ENCODE data around the gene TTBK2. TPM values are rescaled to one million over a fixed set of nuclear protein-coding genes. Genes with fewer than 3 reads are reported as not detected.
"Not testable (repeated sequence)": the region's sequence is repeated elsewhere in the genome, so short reads cannot be mapped to it uniquely, and the experiment has no call there.

Gene TTBK2
- total RNA-seq, 1 experiment from 2014 or later: 10.6 TPM

DNA sequence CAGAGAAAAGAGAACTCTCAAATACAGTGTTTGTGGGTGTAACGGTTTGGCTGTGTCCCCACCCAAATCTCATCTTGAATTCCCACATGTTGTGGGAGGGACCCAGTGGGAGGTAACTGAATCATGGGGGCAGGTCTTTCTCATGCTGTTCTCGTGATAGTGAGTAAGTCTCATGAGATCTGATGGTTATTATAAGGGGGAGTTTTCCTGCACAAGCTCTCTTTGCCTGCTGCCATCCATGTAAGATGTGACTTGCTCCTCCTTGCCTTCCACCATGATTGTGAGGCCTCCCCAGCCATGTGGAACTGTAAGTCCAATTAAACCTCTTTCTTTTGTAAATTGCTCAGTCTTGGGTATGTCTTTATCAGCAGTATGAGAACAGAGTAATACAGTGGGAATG, 158.8 kb downstream of the TTBK2 start:
- ATAC-seq; POLR2A ChIA-PET; H3K27me3 ChIP-seq (ENCODE audit: insufficient read depth, low read length); intact Hi-C loops (cut with micrococcal nuclease); BruUV-seq (replicated peaks); H3K27ac ChIP-seq (ENCODE audit: low read depth, low read length); H3K4me2 ChIP-seq (ENCODE audit: low read length); RAD21 ChIA-PET (ENCODE audit: low non-redundant PET in 1 of 2, low total read pairs in 2 of 2, uncharacterized antibody in 2 of 2, unreplicated experiment in 2 of 2); H2AFZ ChIP-seq (ENCODE audit: low read depth, low read length, poor library complexity, severe bottlenecking); H3K4me3 ChIP-seq (replicated peaks in 1 of 2; ENCODE audit: low read depth in 1 of 2, low read length in 2 of 2); H3K79me2 ChIP-seq (ENCODE audit: insufficient read depth, low read length); DNase-seq (ENCODE audit: low read depth, low spot score); H3K36me3 ChIP-seq (ENCODE audit: control insufficient read depth in 1 of 2, insufficient read depth in 2 of 2, low read length in 2 of 2); H3K9me2 ChIP-seq (ENCODE audit: insufficient read depth); CTCF ChIA-PET; H4K20me1 ChIP-seq (ENCODE audit: insufficient read depth); H3K4me1 ChIP-seq (ENCODE audit: control insufficient read depth in 1 of 2, insufficient read depth in 2 of 2, low read length in 2 of 2); H3K9ac ChIP-seq (ENCODE audit: low read length): not testable (repeated sequence)
- H3K9me3 ChIP-seq (ENCODE audit: control insufficient read depth in 1 of 2, insufficient read depth in 1 of 2, low read depth in 1 of 2, low read length in 2 of 2): peaks cover 6 to 10% of the 10 kb centered on the region in 2 experiments; a peak in 2 of 4 replicates

DNA sequence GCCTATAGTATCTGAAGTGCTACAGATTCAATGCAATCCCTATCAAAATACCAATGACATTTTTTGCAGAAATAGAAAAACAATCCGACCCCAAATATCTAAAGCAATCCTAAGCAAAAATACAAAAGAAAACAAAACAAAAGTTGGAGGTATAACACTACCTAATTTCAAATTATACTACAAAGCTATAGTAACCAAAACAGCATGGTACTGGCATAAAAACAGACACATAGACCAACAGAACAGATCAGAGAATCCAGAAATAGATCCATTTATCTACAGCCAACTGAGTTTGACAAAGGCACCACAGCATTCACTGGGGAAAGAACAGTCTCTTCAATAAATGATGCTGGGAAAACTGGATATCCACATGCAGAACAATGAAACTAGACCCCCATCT, 159.8 kb downstream of the TTBK2 start:
- ATAC-seq (no peak), DNase-seq (ENCODE audit: low read depth, low spot score) (no peak)
- Histone ChIP-seq H3K27me3 (ENCODE audit: insufficient read depth, low read length) (no peaks in the 10 kb centered on the region), H3K27ac (ENCODE audit: low read depth, low read length) (no peak overlapping the region), H3K79me2 (ENCODE audit: insufficient read depth, low read length) (no peaks in the 10 kb centered on the region), H3K9me2 (ENCODE audit: insufficient read depth) (no peaks in the 10 kb centered on the region), H2AFZ (ENCODE audit: low read depth, low read length, poor library complexity, severe bottlenecking) (no peak overlapping the region), H3K4me1 (ENCODE audit: control insufficient read depth in 1 of 2, insufficient read depth in 2 of 2, low read length in 2 of 2) (no peaks in the 10 kb centered on the region), H3K4me3 (replicated peaks in 1 of 2; ENCODE audit: low read depth in 1 of 2, low read length in 2 of 2) (no peak overlapping the region), H3K36me3 (ENCODE audit: control insufficient read depth in 1 of 2, insufficient read depth in 2 of 2, low read length in 2 of 2) (no peaks in the 10 kb centered on the region), H3K9me3 (ENCODE audit: control insufficient read depth in 1 of 2, insufficient read depth in 1 of 2, low read depth in 1 of 2, low read length in 2 of 2) (peaks cover 6 to 10% of the 10 kb centered on the region in 2 experiments; a peak in 2 of 4 replicates), H3K4me2 (ENCODE audit: low read length) (no peak overlapping the region), H3K9ac (ENCODE audit: low read length) (no peak overlapping the region), H4K20me1 (ENCODE audit: insufficient read depth) (no peaks in the 10 kb centered on the region)
- intact Hi-C loops (cut with micrococcal nuclease): no loop called here
- ChIA-PET CTCF (no interaction called here), RAD21 (ENCODE audit: low non-redundant PET in 1 of 2, low total read pairs in 2 of 2, uncharacterized antibody in 2 of 2, unreplicated experiment in 2 of 2) (no interaction called here), POLR2A (no interaction called here)
- BruUV-seq (replicated peaks): no TSS peak
- TF ChIP-seq, protein P1, sequence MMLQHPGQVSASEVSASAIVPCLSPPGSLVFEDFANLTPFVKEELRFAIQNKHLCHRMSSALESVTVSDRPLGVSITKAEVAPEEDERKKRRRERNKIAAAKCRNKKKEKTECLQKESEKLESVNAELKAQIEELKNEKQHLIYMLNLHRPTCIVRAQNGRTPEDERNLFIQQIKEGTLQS (IDR thresholded peaks at IDR 0.05): no peak
- TF ChIP-seq ELF1 (IDR thresholded peaks at IDR 0.05; ENCODE audit: borderline replicate concordance, low read depth) (no peak), EGR1 (IDR thresholded peaks at IDR 0.05; ENCODE audit: low read depth) (no peak), CEBPB (IDR thresholded peaks at IDR 0.05; ENCODE audit: low read depth) (no peak), ZFX (IDR thresholded peaks at IDR 0.05) (no peak), JUND (IDR thresholded peaks at IDR 0.05) (no peak), ZNF274 (IDR thresholded peaks at IDR 0.05; ENCODE audit: low read depth, low read length) (no peak), EZH2 (IDR thresholded peaks at IDR 0.05) (no peak), YY1 (IDR thresholded peaks at IDR 0.05; ENCODE audit: extremely low read depth, insufficient replicate concordance, low read depth, low read length) (no peak), TCF7L2 (IDR thresholded peaks at IDR 0.05; ENCODE audit: borderline replicate concordance, extremely low read depth, insufficient read depth, insufficient read length) (no peak), CBX3 (IDR thresholded peaks at IDR 0.05; ENCODE audit: low read depth) (no peak), RAD21 (IDR thresholded peaks at IDR 0.05; ENCODE audit: low read depth) (no peak), POLR2A (IDR thresholded peaks at IDR 0.05; ENCODE audit: borderline replicate concordance, extremely low read depth, insufficient read depth, insufficient read length) (no peak), FOSL1 (IDR thresholded peaks at IDR 0.05; ENCODE audit: low read depth) (no peak), SRF (IDR thresholded peaks at IDR 0.05; ENCODE audit: low read depth) (no peak), SIN3A (IDR thresholded peaks at IDR 0.05; ENCODE audit: low read depth) (no peak)
- TF ChIP-seq, protein P2, sequence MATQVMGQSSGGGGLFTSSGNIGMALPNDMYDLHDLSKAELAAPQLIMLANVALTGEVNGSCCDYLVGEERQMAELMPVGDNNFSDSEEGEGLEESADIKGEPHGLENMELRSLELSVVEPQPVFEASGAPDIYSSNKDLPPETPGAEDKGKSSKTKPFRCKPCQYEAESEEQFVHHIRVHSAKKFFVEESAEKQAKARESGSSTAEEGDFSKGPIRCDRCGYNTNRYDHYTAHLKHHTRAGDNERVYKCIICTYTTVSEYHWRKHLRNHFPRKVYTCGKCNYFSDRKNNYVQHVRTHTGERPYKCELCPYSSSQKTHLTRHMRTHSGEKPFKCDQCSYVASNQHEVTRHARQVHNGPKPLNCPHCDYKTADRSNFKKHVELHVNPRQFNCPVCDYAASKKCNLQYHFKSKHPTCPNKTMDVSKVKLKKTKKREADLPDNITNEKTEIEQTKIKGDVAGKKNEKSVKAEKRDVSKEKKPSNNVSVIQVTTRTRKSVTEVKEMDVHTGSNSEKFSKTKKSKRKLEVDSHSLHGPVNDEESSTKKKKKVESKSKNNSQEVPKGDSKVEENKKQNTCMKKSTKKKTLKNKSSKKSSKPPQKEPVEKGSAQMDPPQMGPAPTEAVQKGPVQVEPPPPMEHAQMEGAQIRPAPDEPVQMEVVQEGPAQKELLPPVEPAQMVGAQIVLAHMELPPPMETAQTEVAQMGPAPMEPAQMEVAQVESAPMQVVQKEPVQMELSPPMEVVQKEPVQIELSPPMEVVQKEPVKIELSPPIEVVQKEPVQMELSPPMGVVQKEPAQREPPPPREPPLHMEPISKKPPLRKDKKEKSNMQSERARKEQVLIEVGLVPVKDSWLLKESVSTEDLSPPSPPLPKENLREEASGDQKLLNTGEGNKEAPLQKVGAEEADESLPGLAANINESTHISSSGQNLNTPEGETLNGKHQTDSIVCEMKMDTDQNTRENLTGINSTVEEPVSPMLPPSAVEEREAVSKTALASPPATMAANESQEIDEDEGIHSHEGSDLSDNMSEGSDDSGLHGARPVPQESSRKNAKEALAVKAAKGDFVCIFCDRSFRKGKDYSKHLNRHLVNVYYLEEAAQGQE (IDR thresholded peaks at IDR 0.05; ENCODE audit: low read depth): no peak
- TF ChIP-seq, protein P3, sequence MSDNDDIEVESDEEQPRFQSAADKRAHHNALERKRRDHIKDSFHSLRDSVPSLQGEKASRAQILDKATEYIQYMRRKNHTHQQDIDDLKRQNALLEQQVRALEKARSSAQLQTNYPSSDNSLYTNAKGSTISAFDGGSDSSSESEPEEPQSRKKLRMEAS (IDR thresholded peaks at IDR 0.05): no peak
